ENCODE results near the gene LRMDA.
"Not testable (repeated sequence)": the region's sequence is repeated elsewhere in the genome, so short reads cannot be mapped to it uniquely, and the experiment has no call there.

The LRMDA gene

DNA sequence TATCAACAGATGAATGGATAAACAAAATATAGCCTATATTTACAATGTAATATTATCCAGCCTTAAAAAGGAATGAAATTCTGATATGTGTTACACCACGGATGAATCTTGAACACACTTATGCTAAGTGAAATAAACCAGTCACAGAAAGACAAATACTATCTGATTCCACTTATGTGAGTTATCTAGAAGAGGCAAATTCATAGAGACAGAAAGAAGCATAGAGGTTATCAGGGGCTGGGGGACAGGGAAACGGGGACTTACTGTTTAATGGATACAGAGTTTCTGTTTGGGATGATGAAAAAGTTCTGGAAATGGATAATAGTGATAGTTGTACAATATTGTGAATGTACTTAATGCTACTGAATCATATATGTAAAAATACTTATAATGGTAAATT lies 329.9 kb downstream of the LRMDA start:
- DNase-seq = no peak

DNA sequence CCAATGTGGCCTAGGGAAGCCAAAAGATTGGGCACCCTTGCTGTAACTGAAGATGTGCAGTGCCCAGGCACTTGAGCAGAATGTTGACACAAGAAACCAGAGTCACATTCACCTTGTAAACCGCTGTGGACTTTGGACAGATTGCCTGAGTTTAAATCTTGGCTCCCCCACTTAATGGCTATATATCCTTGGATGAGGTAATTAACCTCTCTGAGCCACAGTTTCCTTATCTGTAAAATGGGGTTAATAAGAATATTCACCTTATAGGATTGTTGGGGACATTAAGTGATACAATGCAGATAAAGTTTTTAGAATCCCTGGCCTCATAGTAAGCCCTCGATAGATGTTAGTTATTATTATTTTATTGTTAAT lies 331.0 kb downstream of the LRMDA start:
- no peak for DNase-seq

DNA sequence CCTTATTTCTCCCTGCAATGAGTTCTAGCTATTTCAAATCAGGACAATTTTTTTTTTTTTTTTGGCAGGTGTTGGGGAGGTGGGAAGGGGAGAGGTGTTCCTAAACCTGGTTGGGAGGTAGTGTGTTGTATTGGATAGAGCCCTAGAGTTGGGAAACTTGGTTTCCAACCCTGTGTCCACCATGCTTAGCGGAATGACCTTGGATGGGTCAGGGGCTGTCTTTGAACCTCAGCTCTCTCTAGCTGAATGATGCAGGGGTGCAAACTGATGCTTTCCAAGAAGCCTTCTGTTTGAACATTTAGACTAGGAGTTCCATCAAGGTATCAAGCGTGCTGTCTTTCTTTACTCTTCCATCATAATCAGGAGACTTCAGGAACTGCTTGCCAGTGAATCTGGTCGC lies 332.2 kb downstream of the LRMDA start:
- no peak for DNase-seq

DNA sequence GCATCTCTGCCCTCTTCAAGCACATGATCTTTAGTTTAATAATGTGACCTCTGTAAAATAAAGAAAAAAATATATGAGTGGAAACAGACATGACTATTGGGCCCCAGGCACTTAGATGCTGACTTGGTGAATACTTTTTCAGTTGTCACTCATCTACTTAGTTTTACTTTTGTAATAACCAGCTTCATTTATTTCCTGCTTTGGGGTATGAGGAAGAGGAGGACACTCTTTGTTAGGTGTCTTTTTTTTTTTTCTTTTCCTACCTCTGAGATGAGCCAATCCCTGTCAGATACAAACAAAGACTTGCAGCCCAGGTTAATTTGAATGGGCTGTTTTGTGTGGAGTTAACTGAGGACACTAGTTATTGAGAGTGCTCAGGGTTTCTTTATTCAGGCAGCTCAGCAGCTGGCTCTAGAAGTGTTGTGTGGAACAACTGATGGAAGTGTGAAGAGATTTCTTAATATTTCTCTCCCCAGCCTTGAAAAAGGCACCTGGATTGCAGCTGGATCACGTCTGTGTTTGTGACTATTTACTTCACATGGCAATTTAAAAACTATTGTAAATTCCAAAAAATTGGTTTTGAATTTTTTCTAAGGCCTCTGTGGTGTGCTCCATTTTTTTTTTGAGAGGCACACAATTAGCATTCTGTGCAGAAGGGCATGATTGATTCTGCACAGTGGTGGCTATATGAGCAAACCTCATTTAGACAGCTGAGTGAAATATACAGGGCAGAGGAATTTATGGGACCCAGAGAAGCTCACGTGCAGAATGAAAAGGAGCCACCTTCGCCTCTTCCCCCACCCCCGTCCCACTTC lies 333.8 kb downstream of the LRMDA start:
- DNase-seq = no peak

DNA sequence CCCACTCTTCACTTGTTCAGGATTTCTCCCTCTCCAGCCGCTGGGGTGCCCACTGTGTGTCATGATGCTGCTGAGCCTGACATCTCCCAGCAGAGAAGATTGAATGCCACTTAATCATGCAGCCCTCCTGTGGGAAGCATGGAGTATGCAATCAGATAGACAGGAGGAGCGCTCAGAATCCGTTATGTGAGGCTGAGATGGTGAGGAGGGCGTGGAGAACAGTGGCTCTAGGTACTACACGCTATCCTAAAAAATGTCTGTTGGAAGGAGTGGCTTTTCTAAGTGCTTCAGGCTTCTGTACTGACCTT lies 334.3 kb downstream of the LRMDA start:
- no peak for DNase-seq

DNA sequence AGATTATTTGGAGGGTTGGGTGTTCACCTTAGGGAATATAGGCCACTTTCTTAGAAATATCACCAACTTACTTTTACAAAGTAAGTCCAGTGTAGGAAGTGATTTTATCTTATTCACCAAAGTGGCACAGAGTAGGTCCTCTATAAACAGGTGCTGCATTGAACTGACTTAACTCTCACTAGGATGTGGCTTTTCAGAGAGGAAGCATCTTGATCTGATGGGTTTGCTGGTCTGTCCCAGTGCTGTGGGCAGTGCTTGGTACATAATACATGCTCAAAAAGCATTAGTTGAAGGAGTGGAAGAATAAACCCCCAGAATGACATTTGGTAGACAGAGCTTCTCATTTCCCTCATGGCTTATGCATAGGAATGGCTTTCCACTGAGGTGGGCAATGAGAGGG lies 334.7 kb downstream of the LRMDA start:
- no peak for DNase-seq

DNA sequence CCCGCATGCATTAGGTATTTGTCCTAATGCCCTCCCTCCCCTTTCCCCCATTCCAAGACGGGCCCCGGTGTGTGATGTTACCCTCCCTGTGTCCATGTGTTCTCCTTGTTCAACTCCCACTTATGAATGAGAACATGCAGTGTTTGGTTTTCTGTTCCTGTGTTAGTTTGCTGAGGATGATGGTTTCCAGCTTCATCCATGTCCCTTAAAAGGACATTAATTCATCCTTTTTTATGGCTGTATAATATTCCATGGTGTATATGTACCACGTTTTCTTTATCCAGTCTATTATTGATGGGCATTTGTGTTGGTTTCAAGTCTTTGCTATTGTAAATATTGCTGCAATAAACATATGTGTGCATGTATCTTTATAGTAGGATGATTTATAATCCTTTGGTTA lies 335.3 kb downstream of the LRMDA start:
- DNase-seq = not testable (repeated sequence)

DNA sequence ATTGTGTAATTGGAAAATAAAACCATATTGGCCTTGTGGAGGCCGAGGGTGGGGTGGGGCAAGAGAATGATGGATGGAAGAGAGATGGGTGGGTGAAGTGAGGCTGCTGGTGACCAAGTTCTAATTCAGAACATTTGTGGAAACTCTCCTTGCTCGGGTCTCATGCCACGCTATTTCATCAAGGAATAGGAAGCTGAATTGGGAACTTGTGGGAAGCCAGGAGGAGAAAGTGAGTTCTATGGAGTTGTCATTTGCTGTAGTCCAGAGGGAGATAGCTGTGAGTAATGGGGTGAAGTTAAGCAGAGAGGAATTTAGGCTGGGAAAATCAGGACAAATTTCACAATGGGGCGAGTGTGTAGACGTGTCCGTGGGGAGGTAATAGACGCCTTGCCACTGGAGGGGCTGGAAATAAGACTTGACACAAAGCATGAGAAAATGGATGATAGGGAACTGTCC lies 339.2 kb downstream of the LRMDA start:
- no peak for DNase-seq

DNA sequence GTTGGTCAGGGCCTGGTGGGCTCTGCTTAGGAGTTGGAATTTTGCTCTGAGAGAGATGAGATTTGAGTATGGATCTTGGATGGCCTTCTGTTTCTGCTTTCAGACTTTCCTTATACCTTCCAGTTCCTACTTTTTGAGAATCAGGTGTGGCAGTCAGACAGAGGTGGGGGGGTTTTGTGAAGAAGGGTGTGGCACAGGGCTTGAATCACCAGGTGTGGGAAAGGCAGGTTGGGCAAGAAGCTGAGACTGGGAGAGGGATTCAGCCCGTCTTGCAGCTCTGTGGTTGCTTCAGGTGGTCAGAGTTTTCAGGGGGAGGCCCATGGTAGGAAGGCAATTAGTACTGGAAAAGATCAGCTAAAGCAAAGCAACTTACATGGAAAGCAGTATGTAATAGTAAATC lies 340.2 kb downstream of the LRMDA start:
- no peak for DNase-seq

DNA sequence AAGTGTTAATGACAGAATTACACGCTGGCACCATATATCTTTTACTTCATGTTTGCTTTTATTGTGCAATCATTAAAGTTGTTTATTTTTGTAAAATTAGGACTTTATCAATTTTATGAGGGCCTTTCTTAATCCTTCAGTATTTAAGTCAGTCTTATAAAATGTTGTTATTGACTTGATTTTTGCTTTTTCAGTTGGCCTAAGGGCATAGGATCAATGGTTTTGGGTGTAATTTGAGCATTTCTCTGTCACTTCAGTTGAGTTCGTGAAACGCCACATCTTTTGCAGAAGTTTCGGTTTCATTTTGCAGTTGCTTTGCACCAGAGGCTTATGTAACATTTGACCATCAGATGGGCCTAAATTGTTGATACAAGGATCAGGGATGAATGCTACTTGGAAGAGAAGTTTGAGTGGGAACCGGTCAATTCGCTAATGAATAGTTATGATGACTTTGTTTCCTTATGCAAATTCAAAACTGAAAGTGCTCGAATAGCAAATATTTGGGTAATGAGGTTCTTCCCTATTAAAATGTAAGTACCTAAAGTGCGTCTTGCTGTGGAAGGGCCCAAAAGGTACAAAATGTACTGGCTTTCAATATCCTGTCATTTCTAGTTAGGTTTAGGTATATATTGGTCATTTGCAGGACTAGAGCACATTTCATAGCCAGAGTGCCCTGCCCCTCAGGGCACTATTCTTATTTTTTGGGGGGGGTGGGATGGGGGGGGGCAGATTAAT lies 340.9 kb downstream of the LRMDA start:
- no peak for DNase-seq

DNA sequence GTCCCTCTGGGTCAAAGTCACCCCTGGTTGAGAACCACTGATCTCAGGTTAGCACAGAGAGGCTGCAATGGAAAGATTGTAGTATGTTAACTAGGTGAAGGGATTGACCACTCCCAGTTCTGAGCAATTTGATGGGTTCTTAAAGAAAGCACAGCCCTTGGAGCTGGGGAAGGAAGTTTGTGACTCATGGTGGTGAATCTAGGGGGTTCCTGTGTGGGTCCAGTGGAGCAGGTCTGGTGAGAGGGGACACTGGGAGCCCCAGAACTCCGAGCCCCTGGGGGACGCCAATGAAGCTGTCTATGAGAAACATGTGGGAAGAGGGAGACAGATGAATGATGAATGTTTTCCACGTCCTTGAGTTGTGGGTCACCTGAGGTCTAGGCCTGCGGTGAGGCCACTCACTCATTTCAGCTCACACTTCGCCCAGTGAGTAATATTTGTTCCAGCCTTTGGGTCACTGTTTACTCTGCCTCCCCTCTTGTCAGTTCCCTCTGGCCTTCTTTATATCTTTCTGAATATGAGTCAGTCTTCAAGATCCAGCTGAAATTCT lies 341.9 kb downstream of the LRMDA start:
- no peak for DNase-seq

DNA sequence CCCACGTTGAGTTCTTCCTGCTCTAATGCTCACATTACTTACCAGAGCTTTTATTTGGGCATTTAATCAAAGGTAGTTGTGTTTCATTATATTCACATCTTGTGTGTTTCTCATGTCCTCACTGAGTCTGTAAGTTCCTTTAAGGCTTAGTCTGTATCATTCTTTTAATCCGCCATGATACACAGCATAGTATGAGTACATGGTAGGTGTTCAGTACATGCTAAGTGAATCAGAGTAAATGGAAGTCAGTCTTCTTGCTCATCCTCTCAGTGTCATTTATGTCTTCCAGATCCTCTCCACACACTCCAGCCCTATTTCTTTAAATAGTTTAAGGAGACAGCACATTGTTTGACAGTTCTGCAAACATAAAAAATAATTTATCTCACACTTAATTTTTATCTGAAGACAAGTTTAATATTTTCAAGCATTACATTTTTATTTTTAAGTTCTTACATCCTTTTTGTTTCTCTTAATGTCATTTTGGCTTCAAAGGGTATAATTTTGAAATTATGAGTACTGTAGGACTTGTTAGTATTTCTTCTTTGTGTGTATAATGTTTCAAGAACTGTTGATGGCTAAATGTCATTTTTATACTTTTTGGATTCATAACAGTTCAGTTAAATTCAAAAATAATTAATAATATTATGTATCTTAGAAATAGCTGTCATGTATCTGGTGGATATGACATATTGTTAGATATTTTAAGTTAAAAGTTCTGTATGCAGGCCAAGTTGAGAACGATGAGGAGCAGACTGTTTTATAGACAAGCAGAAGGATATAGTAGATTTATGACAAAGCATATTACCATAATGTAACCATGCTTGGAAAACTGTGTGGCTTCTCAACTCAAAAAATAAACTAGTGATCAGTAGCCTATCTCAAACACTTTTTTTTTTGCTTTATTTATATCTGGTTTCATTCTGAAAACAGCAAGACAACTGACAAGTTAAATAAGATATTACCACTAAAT lies 342.7 kb downstream of the LRMDA start:
- DNase-seq = no peak

DNA sequence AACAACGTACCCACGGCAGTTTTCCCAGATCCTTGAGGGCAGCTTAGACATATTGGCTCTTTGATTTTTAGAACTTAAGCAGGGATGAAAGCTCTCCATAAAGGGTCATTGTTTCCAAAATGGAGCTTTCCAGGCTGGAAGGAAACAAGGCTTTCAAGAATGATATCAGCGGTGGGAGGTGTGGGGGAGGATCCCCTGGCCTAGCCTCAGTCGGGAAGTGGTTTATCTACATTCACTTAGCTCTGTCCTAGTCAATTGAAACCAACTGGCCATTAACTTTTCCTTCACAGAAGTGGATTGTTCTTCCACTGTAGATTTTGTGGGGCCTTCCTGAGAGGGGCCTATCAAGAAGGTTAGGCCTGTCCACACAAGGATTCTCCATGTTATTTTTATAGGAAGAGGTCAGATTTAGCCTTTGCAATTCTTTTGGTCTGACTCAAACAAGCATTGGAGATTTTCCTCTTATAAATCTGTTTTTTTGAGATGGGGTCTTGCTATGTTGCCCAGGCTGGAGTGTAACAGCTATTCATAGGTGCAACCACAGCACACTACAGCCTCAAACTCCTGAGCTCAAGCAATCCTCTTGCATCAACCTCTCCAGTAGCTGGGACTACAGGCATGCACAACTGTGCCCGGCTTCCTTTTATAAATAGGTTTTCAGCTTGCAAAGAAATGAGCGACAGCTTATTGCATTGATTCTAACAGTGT lies 343.5 kb downstream of the LRMDA start:
- no peak for DNase-seq

DNA sequence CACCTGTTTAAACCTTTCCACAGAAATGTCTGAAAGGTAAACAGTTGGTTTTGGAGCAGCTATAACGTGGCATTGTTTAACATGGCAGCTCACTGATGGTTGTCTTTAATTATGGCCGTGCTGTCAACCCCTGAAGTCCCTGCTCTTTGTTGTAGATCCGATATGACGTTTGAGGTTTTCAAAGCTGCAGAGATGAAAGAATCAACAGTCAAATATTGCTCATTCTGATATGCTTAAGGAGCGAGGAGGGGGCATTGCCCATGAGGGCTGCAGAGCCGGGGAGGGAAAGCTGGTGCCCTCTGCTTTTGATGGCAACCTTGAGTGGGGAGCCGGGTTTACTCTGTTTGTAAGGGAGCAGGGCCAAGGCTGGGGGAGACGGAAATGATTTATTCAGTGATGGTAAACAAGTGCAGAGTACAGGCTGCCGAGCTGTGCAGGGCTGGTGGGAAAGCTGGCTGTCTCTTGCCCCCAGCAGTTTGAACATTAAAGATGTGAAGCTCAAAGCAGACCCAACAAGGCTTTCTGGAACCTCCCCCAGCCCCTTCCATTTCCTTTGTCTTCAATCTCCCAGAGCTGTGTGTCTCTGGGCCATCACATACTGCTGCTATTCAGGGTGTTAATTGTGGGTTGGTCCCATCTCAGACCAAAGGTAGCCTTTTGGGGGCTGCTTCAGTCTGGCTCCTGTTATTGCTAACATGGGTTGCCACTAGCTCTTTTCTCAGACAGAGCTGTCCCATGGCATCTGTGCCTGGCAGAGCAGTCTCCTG lies 345.5 kb downstream of the LRMDA start:
- DNase-seq = no peak

DNA sequence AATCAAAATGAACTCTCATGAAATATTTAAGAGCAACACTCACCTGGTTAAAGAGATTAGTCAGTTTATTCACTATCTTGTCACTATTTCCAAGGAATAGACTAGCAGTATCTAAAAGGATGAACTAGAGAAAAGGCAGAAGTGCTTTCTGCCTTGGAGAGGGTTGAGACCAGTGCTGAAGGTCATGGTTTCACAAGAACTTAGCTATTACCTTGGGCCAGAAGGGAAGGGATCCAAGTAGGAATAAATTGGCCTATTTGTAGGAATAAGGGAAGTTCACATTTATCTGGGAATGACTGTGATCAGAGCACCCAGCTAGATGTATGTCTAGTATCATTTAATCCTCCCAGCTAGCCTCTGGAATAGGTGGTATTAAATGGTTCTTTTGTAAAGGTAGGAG lies 347.2 kb downstream of the LRMDA start:
- no peak for DNase-seq

DNA sequence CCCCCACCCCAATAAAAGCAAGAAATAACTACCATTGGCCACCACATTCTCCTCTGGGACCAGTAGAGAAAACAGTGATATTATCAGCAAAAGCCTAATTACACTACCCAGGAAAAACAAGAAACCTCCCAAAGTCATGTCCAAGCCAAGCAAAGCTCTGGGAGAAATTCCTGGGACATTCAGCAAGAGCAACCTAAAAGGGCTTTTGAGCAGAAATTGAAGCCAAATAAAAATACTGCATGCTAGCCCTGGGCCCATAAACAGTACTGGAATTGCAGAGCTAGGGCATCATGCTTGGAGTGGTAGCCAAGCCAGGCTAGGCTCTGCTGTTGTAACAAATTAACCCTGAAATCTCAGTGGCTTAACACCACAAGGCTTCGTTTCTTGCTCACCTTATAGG lies 347.9 kb downstream of the LRMDA start:
- DNase-seq = no peak

DNA sequence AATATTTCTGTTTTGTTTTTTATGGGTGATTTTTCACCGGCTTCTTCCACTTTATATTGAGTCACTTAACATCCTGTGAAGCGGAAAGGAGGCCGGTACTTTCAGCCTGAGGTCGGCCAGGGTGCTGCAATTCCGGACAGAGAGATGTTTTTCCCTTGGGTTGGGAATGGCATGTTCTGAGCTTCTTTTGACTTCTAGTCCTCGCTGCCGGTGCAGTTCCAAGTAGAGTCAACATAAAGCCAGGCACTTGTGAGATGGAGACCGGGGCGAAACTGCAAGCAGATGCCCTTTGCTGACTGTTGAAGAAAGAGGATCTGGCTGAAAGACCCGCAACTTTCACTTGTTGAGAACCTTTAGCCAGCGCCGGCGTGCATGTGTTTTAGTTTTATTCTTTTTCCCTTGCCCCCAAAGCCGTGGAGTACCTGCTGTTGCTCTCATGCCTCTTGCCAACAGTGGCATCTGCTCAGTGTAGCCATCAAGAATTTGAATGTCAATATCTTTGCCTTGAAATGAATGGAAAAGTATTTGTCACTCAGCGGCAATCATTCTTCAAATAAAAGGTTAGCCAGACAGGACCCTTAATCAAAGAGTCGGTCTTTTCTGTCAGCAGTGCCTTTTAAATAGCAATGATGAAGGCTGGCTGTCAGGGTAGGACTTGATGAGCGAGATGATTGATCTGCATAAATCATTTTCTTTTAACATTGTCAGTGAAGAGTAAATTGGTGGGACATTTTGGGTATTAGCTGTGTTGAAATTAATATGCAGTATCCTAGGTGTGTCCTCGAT lies 351.2 kb downstream of the LRMDA start:
- DNase-seq = no peak

DNA sequence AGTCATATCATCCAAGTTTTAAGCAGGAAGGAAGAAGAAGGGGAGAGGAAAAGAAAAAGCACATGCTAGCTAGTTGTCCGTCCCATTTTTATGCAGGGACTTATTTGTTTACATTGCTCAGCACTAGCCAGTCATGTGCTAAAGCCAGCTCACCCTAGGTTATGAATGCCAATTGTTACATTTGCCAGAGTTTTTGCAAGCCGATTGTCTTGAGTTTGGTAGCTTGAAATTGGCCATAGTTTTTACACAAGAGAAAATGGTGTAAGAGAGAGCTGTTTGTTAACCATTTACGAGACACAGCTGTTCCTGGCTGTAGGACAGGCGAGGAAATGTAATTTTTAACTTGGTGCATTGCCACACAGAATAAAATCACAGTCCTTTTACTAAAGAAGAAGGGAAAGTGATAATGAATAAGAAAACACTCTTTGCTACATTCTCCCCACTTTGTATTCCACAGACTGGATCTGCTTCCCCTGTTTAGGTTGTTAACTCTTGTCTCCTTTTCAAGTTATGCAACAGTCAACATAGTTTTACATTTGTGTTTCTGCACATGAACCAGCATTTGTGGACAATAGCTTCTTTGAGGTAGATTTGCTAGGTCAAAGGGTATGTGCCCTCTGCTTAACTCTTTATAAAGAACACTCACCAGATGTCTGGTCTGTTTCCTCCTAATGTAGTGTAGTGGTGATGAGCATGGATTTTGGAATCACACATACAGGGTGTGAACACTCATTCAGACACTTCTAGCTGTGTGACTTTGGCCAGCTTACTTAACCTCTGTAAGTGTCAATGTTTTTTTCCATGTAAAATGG lies 357.2 kb downstream of the LRMDA start:
- DNase-seq = no peak

DNA sequence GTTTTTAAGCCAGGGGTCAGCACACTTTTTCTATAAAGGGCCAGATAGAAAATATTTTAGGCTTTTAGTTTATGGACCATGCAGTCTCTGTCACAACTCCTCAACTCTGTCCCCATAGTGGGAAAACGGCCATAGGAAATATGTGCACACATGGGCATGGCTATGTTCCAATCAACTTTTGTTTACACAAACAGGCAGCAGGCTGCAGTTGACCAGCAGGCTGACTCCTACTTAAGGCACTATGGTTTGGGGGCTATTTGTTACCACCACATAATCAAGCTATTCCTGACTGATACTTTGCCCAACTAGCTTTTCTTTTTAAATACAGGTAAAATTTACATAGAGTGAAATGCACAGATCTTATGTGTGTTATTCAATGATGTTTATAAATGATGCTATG lies 362.4 kb downstream of the LRMDA start:
- no peak for DNase-seq

DNA sequence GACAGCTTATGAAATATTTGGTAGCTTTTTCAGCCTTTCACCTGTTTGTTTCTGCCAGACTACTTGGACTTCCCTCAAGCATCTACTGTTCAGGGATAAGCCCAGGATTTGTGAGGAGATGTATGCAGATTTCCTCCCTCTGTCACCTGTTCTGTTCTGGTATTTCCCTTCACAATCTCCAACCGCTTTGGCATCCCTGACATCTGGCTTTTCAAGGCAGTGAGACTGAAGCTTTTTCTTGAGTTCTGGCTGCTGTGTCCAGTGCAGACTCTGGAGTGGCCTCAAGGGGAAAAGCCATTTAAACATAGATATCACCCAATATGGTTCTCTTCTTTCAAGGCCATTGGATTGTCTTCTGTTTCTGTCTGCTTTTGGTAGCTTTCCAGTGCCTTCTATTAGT lies 369.7 kb downstream of the LRMDA start:
- DNase-seq = no peak

Measured in cerebellar nuclear complex (tissue), 1 donor.